HG03558 (cell line): Measurements from ENCODE around the gene PEAK3.

Source experiments
- ATAC-seq: cut with Tn5 transposase; IDR thresholded peaks from one replicate; pipeline ENCODE4 v1.9.1; 2021; ENCODE audit warnings: moderate number of reproducible peaks; ENCODE audit not compliant: unreplicated experiment; ENCODE audit errors: extremely low read depth

The PEAK3 gene

DNA sequence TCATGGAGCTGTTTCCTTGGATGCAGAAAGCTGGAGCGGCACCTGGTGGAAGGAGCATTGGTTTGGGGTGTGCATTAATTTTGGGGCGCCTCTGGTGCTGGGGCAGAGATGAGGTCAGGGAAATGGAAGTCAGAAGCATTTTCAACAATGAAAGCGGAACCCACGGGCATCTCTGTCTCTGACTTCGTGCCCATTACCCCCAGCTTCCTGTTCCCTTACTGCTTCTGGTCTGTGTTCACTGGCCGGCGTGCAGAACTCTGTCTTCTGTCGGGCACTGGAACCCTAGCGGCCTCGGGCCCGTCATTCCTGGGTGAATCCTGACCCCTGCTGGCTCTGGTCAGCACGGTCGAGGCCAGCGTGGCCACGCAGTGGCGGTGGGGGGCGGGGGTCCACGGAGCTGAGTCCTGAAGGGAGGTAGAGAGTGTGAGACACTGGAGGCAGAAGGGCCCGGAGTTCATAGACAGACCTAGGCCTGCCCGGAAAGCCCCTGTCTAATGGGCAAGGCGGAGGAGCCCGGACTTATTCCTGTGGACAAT is 33.9 kb upstream of the PEAK3 start:
- ATAC-seq: no peak

DNA sequence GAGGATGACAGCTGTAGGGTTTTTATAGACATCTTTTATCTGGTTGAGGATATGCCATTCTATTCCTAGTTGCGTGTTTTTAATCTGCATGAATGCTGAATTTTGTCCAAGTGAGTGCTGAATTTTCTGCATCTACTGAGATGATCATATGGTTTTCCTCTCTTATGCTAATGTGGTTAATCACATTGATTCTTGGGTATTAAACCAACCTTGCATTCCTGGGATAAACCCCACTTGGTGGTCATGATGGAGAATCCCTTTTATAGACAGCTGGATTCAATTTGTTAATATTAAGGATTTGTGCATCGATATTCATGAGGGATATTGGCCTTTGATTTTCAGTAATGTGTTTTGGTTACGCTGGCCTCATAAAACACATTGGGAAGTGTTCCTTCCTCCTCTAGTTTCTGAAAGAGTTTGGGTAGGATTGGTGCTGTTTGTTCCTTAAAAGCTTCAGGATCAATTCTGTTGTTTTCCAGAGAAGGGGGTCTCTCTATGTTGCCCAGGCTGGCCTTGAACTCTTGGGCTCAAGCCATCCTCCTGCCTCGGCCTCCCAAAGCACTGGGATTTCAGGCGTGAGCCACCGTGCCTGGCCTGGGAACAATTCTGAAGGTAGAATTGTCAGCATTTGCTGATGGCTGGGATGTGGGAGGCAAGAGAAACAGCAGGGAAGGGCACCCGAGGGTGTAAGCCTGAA is 33.3 kb upstream of the PEAK3 start:
- no peak for ATAC-seq

DNA sequence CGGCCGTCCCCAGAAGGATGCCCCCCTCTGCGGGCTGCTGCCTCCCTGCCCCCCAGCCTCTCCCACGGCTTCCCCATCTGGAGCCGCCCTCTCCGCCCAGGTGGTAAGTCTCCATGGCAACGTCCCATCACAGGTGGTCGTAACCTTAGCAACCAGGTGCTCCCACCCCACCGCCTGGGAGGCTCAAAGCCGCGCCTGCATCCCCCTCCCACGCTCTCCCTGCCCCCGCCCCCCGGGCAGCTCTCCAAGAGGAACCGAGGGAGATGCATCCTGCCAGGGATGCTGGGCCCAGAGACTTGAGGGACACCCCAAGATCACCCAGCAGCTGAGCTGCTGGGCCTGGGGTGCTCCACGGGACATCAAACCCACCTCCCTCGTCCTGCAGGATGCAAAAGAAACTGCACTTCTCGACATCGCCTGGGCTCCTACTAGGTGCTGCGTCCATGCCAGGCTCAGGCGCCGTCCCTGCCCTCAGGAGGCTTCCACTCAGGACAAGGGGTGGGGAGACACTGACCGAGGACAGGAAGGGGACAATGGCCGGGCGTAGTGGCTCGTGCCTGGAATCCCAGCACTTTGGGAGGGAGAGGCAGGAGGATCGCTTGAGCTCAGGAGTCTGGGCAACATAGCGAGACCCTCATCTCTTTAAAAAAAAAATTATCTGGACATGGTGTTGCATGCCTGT is 31.0 kb upstream of the PEAK3 start:
- ATAC-seq: no peak

DNA sequence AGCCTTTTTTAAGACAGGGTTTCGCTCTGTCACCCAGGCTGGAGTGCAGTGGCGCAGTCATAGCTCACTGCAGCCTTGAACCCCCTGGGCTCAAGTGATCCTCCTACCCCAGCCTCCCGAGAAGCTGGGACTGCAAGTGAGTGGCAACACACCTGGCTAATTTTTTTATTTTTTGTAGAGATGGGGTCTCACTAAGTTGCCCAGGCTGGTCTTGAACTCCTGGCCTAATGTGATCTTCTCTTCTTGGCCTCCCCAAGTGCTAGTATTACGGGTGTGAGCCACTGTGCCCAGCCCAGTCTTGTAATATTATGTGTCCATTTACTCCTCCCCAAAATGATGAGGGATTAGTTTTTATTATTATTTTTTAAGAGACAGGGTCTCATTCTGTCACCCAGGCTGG is 29.1 kb upstream of the PEAK3 start:
- ATAC-seq: no peak

DNA sequence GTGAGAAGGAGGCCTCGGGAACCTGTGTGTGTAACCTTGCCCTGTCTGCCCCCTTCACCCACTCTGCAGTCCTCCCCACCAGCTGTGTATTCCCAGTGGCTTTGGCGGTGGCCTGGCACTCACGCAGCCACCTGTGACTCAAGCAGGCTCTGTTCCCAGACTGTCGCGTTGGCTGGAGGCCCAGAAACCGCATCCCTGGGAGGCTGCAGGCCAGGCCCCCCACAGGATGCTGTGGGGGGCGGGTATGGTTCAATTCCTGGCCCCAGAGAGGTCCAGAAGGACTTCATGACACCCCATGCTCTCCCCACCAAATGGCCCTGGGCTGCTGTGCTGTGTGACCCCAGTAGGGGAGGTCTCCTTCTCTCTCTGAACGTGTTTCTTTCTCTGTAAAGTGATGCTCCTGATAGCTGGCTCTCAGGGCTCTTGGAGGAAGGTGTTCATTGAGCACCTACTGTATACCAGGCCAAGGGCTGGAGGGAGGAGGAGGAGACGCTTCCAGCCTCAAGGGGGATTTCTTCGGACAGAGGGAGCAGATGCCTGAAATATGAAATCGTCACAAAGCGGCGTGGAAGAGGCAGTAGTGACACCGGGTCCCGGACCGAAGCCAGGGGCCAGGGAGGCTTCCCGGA is 27.9 kb upstream of the PEAK3 start:
- ATAC-seq: no peak

DNA sequence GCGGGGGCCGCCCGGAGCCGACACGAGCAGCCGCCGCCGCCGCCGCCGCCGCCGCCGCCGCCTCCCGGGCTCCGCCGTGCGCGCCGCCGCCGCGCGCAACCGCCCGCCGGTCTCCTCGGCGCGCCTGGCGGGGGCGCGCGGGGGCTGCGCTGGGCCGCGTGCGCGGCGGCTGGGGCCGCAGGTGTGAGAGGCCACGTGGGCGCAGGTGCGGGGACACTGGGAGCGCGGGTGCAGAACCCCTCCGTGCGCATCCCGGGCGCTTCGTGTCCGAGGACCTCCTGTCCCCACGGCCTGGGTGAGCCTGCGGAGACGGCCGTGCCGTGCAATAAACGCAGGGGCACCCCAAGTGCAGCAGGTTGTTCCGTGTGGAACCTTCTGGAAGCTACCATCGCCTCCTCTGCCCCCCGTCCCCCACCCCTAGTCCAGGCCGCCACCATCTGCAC is 26.2 kb upstream of the PEAK3 start, which contains the start of gene LINGO3:
TSS of gene LINGO3 (minus strand) at position 41 of the 443 bp plus-strand sequence. CDS start 16,378 bp downstream, outside the sequence.
- ATAC-seq: no peak

DNA sequence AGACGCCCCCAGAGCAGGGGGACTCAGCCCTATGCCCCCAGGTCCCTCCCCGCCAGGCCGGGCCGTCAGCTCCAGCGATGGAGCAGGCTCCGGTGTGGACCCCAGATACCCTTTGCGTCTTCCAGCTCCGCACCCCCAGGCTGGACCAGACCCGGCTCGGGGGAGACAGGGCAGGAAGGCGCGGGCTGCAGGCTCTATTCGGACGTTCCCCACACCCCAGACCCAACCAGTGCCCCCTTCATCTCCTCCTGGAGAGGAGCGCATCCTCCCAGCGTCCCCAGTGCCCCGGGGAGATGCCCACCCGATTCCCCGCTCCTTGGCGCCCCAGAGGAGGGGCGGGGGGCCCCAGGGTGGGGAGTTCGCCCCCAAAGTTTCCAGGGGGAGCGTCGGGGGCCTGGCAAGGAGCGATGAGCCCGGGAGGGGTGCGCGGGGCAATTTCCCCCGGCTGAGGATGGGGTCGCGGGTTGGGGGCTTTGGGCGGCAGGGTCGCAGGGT is 25.6 kb upstream of the PEAK3 start:
- no peak for ATAC-seq

DNA sequence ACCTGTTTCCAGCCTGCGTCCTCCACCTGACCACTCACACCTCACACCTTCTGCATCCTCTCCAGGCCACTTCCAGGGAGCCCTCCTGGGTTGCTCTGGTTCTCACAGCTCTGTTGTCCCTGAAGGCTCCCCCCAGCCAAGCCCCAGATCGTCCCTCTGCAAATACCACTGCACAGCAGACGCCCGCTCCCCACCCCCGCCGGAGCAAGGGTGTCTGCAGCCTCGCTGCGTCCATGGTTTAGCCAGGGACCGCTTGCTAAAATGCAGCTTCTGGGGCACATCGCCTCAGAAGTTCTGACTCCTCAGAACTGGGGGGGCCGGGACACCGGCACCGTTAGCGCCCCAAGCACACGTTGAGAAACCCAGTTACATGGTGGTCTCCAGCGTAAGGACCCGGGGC is 25.0 kb upstream of the PEAK3 start:
- no peak for ATAC-seq

DNA sequence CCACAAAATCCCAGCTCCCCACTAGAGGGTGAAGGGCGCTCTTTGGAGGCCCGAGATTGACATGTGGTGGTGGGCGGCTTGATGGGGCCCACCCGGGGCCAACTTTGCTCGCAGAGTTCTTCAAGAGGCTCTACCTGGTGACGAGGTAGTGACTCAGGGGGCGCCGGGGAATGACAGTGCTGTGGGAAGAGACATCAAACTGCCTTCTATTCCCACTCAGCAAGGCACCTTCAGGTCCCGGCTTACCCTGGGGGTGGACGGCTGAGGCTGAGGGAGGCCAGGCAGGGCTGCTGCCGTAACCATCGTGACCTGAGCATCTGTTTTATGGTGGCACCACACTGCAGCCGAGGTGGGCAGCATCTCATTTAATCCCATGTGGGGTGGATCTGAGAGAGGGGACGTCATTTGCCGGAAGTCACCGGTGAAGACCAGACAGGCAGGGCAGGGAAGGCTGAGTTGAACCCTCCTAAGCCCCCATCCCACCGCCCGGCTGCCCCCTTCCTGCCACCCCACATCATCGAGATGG is 24.4 kb upstream of the PEAK3 start:
- no peak for ATAC-seq

DNA sequence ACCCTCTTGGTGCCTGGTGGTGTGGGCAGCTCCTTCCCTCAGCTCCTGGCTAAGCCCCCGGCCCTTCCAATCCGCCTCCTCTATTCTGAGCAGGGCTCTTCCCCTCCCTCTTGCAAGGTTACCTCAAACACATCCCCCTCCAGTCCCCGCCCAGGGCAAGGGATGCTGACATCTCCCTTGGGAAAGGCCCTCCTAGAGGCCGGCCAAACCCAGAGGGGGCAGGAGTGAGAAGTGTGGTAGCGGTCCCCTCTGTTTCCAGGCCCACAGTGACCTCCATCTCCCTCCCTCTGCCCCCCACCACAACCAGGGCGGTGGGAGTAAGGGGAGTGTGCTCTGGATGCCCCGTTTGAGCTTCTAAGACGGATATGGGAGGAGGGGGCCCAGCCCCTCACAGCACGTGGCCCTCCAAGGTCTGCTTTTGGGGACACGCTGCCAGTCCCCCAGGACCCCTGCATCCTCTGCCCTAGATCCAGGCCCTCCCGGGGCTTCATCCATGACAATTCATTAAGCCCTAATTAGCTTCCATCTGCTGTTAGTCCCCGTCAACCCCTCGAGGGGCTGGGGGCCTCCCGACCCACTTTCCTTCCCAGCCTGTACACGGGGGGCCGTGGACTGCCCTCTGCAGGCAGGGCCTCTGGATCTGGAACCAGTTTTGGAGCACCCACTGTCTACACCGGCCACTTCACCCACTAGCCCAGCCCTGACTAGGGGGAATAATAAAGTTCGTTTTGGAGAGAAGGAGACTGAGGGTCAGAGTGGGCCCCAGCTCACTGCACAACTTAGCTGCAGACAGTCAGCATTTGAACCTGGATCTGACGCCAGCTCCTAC is 23.7 kb upstream of the PEAK3 start:
- no peak for ATAC-seq

DNA sequence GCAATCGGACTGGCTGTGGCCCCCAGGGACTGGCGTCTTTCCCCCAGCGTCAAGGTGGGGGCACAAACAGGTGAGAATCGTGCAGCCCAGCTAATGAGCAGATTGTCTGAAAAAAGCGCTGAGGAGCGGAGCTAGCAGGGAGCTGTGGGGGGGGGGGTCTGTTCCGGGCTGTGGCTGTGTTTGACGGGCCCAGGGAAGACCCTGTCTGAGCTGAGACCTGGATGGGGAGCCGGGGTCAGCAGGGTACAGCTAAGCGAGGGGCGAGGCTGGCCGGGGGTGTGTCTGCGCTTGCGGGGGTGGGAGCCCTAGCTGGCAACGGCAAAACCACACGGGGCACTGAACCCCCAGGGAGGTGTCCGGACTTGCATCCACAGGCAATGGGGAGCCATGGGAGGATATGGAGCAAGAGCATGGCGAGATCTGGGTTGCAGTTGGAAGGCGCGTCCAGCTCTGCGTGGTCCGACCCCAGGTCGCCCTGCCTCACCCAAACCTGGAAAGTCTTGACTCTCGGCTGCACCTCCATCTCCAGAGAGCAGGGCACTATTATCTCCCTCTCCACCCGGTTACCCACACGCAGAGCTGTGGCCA is 21.3 kb upstream of the PEAK3 start:
- no peak for ATAC-seq

DNA sequence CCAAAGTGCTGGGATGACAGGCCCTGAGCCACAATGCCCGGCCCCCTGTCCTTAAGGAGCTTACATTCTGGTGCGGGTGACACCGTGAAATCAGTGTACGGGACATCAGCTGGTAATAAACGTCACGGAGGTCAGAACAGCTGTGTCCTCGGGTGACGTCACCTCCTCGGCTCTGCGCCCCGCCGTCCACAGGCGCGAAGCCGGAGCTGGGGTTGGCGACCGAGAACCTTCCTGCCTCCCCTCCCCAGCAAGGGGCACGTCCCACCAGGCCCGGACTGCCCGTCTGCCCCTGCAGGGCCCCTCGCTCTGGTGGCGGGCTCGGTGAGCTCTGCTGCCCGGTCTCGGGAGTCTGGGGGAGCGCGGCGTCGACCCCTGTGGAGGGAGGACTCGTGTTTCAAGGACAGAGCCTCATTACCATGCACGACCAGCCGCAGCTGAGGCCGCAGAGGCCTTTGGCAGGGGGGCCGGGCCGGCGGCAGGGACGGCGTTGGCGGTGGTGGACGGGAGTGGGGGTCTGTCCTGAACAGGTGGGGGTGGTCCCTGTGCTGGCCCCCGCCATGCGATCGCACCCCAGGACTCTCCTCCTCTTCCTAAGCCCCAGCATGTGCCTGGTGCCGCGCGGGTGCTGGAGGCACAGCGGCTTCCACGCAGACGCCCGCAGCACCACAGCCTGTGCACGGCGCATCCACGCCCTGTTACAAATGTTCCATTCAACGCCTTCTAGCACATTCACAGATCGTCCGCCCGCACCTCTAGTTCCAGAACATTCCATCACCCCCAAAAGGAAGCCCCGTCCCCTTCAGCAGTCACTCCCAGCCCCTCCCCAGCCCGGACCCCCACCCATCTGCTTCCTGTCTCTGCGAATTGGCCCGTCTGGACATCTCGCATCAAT is 20.6 kb upstream of the PEAK3 start:
- no peak for ATAC-seq

DNA sequence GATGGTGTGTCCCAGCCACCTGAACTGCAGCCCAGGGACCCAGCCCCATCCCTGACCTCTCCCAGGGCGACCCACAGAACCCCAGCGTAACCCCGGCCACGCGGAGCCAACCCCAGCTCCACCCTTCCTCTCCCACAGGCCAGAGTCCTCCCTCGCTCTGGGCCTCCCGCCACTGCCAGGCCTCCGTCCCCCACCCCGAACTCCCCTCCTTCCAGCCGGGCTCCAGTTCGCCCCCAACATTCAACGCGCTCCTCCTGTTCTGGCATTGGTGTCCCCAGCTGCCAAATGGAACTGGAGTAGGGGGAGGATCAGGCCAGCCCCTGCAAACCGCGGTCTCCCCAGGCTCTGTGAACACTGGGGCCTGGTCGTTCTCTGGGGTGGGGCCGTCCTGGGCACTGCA is 18.6 kb upstream of the PEAK3 start:
- no peak for ATAC-seq

DNA sequence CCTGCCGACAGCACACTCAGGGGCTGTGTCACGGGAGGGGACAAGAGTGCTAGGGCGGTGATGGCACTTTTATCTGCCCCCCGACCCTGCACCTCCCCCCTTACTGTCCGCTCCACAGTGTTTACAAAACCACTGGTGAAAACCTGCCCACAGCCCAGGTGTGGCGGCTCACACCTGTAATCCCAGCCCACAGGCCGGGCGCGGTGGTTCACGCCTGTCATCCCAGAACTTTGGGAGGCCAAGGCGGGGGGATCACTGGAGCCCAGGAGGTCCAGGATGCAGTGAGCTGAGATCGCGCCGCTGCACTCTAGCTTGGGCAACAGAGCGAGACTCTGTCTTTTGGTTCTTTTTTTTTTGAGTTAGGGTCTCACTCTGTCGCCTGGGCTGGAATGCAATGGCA is 14.2 kb upstream of the PEAK3 start:
- no peak for ATAC-seq

DNA sequence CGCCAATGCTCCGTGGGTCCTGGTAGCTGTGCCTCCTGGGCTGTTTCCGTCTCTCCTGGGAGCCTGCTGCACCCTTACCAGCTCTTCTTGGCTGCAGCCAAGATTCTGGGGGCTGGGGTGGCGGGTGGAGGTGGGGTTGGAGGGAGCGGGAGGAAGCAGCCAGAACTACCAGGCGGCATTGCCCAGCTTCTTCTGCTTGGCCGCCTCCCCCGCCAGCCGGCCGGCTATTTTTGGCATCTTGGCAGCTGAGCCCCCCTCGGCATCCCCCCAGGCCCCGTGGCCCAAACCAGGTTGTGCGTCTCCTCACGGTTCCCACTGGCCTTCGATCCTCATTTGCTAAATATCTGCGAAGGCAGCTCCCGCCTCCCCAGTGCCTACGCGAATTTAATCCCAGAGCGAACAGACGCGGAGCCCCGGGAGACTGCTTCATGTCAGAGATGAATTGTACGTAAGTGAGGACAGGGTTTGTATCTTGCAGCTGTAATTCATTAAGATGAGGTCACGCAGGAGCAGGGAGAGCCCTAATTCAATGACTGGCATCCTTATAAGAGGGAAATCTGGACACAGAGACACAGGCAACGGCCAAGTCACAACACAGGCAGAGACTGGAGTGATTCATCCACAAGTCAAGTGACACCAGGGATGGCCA is 12.8 kb upstream of the PEAK3 start:
- no peak for ATAC-seq

DNA sequence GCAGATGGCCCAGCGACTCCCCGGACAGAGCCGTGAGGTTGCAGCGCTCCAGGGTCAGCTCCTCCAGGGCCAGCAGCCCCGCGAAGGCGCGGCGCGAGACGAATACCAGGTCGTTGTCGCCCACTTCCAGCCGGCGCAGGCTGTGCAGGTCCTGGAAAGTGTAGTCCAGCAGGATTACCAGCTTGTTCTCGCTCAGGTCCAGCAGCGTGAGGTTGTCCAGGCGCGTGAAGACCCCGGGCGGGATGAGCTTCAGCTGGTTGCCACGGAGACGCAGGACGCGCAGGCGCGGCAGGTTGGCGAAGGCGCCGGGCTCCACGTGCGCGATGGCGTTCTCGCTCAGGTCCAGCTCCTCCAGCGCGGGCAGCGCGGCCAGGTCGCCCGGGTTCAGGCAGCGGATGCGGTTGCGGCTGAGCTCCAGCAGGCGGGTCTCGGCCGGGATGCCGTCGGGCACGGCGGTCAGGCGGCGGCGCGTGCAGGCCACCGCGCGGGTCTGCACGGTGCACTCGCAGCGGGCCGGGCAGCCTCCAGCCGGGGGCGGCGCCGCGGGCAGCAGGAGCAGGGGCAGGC is 9.3 kb upstream of the PEAK3 start:
- no peak for ATAC-seq

DNA sequence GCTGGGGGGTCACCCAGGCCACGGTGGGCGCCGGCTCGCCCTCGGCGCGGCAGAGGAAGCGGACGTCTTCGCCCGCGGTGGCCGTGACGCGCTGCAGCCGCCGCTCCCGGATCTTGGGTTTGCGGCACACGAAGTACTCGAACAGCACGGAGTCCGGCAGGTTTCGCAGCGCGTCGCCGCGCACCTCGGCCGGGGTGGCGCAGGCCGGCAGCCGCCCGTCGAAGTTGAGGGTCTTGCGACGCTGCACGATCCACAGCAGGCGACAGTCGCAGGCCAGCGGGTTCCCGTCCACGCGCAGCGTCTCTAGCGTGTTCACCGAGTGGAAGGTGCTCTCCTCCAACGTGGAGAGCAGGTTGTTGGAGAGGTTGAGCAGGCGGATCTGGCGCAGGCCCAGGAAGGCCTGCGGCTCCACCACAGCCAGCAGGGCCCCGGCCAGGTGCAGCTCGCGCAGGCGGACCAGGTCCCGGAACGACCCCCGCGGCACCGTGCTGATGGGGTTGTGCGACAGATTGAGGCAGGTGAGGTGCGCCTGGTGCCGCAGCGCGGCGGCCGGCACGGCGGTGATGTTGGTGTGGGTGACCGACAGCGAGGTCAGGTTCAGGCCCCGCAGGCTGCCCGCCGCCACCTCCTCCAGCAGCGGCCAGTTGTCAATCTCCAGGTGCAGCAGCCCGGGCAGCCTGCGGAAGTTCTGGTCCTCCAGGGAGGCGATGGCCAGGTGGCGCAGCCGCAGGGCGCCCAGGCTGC is 8.6 kb upstream of the PEAK3 start:
- ATAC-seq: no peak
